HG03095 (cell line): ENCODE measurements around the gene ATP9B.

Experiments
- ATAC-seq: cut with Tn5 transposase; IDR thresholded peaks from one replicate; pipeline ENCODE4 v1.9.1; 2021; ENCODE audit warnings: moderate library complexity; ENCODE audit not compliant: unreplicated experiment

Gene ATP9B

DNA sequence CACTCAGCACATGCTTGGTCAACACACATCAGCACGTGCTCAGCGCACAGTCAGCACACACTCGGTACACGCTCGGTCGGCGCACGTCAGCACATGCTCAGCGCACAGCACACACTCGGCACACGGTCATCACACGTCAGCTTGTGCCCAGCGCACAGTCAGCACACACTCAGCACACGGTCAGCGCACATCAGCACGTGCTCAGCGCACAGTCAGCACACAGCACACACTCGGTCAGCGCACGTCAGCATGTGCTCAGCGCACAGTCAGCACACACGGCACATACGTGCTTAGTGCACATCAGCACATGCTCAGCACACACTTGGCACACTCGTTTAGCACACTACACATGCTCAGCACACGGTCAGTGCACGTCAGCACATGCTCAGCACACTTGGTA lies 276.8 kb downstream of the ATP9B start:
- ATAC-seq, result no peak

DNA sequence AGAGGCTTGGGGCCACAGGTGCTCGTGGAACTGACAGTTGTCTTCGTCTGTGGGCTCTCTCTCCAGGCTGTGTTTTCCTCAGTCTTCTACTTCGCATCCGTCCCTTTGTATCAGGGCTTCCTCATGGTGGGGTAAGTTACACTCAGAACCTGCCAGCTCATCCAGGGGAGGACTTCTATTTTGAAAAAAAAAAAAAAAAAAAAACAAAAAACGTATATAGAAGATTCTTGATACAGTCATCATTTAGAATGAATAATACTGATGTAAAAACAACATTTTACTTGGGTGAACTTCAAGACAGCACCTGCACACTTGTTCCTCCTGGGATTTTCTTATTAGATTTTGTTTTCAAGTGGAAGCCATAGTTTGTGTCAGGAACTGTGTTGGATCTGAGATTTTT lies 278.9 kb downstream of the ATP9B start:
- no peak for ATAC-seq

DNA sequence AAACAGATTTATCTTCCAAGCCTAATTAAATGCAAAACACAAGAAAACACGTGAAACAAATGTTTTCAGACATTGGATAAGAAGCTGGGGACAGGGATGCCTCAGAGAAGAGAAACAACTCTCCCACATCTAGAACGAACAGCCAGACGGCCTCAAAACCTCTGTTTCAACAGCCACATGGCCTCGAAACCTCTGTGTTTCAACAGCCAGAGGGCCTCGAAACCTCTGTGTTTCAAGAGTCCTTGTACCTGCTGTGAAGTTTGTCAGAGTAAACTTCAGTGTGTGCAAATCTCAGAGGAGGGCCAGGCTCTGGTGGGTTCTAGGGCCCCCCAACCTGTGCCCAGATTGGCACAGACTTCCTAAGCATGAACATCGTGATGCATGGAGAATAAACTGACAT lies 283.2 kb downstream of the ATP9B start:
- no peak for ATAC-seq

DNA sequence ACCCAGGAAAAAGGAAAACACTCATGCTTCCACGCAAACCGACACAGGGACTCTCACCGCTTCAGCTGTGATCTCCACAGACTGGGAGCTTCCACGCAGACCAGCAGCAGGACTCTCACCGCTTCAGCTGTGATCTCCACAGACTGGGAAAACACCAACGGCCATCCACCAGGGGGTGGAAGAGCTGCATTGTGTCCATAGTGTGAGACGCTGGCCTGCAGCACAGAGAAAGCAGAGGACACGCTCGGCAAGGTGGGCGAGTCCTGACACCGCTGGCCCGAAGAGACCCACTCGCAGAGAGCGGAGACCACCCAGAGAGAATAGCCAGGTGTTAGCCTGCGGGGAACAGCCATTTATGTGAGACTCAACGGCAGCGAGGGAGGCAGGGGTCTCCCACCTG lies 284.1 kb downstream of the ATP9B start:
- no peak for ATAC-seq

DNA sequence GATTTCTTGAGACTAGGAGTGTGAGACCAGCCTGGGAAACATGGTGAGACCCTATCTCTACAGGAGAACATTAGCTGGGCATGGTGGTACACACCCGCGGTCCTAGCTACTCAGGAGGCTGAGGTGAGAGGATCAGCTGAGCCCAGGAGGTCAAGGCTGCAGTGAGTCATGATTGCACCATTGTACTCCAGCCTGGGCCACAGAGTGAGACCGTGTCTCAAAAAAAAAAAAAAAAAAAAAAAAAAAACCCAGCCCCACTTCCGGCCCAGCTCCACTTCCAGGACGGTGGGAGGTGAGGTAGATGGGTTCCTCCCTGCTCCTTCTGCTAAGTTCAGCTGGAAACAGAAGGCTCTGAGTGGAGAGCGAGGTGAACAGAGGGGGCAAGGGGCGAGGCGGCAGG lies 285.2 kb downstream of the ATP9B start:
- ATAC-seq, result no peak

DNA sequence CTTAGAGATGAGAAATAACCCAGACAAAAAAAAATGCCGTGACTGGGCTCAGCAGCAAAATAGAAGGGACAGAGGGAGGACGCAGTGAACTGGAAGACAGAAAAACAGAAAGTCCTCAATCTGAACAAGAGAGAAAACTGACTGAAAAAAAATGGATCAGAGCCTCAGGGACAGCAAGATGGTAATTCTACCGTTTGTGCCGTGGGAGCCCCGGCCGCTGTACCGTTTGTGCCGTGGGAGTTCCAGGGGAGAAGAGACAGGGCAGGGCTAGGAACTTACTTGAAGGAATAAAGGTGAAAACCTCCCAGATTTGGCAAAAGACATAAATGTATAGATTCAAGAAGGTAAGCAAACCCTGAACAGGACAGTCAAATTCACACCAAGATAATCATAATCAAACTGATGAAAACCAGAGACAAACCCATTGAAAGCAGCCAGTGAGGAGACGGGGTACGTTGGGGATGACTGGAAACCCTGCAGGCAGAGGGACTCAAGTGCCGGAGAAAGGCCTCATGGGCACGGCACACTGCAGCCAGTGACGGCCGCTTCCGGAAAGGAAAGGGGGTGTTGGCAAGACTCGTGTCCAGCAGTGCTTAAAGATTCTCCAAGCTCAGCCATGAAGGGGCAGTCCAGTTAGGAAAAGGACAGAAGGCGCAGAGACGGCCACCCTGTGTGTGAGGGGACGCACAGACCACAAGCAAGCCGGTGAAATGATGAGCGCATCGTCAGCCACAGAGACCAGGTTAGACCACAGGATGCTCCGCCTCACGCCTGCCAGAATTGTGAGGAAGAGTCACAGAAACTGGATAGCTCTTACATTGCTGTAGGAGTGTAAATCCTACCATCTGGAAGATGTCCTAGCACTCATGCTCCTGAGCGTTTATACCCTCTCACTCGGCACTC lies 286.5 kb downstream of the ATP9B start:
- ATAC-seq, result peak; percentile 45

DNA sequence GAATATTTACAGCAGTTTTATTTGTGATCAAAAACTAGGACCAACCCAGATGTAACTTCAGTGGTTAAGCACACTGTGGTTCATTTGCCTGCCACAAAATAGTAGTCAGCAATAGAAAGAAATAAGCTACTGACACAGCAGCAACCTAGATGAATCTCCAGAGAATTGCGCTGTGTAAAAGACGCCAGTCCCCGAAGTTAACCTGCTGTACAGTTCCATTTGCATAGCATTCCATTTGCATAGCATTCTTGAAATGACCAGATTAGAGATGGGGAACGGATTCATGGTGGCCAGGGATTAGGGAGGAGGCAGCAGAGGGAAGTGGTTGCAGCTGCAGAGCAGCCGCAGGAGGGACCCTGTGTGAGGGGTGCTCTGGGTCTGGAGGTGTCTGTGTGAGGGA lies 287.2 kb downstream of the ATP9B start:
- ATAC-seq, result peak; percentile 91

DNA sequence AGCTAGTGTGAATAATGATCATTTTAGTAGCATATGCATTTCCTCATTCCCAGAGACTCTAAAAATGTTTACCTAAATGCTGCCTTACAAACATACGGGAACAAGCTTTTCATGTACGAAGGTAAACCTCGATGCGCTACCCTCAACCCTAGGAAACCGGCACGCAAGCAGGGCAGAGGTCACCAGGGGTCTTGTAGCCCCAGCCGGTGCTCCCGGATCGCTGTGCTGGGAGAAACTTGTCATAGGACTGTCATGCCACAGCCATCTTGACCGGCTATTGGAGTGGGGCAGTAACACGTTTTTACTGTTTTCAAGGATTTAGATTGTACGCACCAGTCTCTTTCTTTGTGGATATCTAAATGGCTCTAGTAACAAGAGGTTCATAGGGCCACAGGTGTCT lies 291.7 kb downstream of the ATP9B start:
- no peak for ATAC-seq

DNA sequence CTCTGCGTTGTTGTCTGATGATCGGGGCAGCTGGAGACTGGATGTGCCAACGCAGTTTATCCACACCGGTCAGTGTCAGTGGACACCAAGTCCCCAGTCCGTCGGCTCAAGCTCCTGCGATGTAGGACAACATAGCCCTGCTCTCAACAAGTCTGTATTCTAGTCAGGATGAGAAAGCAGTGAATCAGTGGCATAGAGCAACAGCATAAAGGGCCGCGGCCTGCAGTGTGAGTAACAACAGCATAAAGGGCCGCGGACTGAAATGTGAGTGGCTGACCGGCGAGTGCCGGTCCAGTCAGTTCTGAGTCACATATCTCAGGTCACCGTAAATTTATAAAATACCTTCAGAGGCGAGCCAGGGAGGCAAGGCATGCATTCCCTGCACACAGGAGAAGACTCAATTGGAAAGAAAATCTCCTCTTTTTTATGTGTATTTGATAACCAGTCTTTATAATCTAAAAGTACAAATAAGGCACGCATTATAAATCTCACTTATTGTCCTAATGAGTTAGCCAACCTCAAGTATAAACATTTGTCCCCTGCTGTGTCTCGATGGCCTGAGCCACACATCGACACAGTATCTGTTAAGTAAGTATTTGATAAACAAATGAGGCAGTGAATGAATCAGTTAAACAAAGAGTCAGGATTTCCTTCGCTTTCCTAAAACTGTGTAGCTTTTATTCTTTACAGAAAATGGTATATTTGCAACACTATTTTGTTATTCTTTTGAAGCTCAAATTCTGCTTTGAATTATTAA lies 292.8 kb downstream of the ATP9B start:
- ATAC-seq, result no peak

DNA sequence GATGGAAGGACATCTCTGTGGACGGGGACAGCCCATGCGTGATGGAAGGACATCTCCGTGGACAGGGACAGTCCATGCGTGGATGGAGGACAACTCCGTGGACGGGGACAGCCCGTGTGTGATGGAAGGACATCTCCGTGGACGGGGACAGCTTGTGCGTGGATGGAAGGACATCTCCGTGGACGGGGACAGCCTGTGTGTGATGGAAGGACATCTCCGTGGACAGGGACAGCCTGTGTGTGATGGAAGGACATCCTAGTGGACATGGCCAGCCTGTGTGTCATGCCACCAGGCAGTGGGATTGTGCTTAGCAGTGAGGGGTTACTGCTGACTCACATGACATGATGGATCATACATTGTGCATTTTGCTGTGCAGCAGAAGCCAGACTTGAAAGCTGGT lies 296.5 kb downstream of the ATP9B start:
- ATAC-seq, result no peak

DNA sequence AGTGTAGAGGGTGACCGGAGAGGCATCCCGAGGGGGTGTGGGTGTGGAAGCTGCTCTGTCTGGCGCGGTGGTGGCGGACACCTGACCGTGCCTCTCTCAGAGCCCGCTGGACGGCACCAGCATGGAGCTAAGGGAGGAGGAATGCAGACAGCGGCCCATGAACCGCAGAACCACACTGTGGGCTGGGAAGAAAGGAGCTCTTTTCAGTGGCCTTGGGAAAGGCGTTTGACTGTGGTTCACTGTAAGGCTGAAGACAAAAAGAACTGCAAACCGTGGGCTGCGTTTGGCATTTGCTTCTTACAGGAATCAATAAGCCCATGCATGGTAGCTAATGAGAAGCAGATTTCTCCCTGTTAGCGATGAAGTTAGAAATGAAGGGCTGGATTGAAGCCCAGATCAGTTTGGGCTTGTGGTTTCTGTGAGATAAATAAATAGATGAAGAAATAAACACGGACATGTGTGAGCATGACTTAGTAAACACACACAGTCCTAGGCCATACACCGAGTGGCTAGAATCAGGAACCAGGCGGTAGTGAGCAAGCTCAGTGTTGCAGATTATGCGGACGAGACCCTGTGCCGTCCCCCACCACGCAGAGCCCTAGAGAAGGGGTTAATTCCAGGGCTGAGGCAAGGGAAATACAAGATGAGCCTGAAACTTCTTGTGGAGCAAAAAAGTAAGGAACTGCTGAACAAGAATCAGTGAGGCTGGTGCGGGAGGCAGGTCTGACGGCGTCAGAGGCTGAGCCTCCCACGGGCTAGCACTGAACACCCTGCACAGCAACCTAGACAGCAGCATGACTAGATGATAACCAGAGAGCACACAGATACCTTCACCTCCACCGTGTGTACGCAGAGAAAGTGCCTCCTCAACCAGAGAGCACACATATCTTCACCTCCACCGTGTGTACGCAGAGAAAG lies 297.2 kb downstream of the ATP9B start:
- ATAC-seq, result no peak

DNA sequence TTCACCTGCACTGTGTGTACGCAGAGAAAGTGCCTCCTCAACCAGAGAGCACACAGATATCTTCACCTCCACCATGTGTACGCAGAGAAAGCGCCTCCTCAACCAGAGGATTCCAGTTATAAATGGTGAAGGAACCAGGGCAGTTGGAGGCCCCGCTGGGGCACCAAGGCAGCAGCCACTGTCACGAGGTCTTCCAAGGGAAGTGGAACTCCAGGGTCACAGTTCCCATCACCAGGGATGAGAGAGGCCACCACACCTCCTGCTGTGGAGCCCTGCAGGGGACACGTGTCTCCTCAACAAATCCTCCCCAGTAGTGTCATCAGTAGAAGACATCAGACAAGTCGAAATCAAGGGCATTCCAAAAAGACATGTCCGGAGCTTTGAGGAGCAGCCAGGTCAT lies 298.3 kb downstream of the ATP9B start:
- ATAC-seq, result no peak

DNA sequence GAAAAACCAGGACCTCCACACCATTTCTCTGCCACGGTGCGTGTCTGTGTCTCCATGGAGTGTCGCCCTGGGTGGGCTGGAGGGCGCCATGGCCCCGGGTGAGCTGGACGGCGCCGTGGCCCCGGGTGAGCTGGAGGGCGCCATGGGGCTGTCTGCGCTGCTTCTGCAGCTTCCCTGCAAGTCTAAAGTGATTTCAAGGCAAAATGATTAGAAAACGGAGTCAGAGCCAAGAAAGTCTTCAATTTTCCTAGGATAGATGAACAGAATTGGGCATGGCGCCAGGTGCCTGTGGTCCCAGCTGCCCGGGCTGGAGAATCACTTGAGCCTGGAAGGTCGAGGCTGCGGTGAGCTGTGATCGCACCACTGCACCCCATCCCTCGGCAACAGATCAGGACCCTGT lies 298.8 kb downstream of the ATP9B start:
- ATAC-seq, result no peak

DNA sequence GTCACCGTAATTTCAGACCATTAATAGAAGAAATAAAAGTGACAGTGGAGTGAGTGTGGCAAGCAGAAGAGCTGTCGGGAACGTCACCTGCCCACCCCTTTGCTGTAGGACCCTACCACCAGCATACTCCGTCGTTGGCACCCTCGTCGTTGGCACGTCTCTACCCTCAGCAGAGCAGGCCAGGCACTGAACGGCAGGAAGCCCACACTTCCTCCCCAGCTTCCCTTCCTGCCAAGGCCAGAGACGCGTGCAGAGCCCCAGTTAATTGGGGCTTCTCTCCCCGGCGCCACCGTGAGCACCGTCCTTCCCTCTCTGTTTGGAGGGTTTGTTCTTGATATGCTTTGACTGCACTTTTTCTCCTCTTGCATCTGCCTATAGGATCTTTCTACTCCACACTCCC lies 299.5 kb downstream of the ATP9B start:
- no peak for ATAC-seq

DNA sequence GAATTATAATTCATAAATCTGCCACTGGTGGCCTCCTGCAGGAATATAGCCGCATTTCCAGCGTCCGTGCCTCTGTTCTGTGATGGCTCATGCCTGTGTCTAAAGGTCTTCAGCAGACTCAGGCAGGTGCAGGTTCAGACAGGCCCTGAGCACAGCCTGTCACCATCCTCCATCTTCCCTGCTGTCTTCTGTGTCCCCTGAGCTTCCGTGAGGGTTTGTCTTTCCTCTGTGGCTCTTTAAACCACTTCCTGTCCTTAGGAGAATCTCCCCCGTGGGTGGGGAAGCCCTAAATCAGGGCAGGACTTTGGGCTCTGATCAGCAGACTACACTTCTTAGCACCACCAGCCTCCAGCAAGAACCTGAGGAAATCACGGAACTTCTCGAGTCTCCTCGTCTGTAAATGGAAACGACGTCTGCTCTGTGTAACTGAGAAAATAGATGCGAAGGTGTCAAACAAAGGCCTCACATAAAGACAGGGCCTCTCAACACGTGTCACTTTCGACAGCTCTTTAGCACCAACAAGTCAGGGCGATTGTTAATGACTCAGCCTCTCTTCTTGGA lies 302.4 kb downstream of the ATP9B start:
- ATAC-seq, result peak; percentile 41

DNA sequence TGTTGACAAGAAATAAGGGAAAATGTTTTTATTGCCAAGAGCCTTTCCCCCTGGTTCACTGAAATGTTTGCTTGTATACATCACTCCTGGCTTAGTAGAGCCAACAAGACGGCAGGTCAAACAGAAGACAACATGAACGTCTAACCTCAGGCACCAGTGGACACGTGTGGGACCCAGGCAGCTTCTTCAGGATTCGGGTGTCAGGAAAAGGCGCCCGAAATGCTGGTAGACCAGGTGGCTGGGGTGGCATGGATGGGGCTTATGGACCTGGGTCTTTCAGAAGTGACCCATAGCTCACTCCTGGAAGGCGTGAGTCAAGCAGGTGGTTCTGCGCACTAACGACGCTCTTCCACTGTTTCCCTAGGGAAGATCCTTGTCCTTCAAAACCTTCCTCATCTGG lies 303.3 kb downstream of the ATP9B start:
- no peak for ATAC-seq

DNA sequence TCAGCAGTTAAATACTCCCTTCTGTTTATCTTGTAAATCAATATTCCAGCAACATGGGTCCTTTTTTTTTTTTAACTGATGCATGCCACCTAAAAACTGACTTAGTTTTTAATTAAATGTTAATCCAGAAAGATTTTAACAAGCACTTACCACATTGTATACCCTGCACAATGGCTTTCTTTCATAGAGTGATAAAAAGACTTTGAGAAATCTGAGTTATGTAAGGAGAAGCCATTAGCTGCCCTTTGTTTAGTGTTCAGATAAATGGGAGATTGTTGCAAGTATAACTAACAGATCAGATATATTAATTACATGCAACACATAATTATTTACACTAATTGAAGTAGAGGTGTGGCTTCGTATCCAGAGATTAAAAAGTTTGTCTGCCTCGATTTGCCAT lies 303.8 kb downstream of the ATP9B start:
- no peak for ATAC-seq

DNA sequence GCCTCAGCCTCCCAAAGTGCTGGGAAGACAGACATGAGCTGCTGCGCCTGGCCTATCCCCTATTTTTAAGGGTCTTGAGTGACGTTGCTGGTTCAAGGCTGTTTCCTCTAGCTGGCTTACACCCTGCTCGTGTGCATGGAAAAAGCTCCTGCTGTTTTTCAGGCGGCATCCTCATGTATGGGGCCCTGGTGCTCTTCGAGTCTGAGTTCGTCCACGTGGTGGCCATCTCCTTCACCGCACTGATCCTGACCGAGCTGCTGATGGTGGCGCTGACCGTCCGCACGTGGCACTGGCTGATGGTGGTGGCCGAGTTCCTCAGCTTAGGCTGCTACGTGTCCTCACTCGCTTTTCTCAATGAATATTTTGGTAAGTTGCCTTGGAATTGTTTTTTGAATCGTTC lies 304.5 kb downstream of the ATP9B start:
- no peak for ATAC-seq

DNA sequence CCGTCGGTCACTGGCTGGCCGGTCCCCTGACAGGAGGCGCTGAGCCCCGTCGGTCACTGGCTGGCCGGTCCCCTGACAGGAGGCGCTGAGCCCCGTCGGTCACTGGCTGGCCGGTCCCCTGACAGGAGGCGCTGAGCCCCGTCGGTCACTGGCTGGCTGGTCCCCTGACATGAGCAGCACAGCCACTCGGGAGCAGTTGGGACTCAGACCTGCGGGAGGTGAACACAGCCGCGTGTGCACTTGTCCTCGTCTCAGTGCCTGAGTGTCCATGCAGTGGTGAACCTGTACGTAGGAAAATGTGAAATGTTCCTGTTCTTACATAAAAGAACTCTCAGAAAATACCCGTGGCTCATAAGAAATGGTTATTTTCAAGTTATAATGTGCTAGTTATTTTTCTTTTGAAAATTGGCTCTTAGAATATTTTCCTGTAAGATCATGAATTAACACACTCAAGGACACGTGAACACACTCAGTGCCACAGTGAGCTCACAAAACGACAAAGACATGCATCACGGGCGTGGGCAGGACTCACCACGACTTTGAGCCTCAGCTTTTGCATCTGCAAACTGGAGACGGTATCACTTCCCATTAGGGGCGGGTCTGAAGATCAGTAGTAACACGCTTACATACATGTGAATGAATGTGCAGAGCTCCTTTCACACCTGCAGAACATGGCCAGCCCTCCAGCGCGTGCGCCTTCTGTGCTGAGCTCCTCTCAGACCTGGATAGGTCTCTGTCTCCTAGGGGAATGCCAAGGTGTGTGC lies 305.4 kb downstream of the ATP9B start:
- peak; percentile 85 for ATAC-seq

DNA sequence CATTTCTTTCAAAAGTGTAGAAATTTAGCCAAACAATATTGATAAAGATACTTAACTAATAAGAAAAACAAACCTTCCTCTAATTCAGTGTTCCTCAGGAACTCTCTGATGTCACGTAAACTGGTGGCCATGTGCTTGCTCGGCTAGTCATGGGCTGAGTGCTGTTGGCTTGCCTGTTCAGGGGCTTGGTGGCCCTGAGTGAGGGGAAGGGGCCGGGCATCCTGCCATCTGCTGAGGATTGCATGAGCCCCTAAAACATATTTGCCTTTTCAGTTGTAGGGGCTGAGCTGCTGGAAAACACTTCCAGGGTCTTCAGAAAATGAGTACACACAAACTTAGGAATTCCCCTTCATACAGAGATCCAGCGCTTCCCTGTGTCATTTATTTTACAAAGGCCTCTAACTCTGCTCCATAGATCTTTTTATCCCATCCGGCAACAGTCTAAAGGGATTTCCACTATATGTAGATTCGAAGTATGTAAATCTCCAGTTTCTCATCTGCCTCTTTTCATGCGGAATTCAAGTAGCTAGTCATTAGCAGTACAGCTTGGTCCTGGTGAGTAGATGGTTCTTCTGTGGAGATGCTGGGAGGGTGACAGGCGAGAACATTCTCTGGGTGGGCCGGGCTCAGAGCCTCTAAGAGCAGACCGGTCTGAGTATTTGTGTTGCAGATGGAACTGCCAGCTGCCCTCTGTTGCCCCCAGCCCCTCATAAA lies 306.4 kb downstream of the ATP9B start:
- no peak for ATAC-seq
